Prostate gland (tissue), 2 donors: Measurements from ENCODE around the gene TPST1.

Source experiments
- CTCF ChIP-seq, 4 experiments: fragments of 200-600 bp in 2 of 4; fragments of 450-650 bp in 2 of 4; sonication (generic) in 2 of 4; IDR thresholded peaks; 1 replicate in 3 of 4; 2 replicates in 1 of 4; pipeline ENCODE4 v1.5.1; 2016 to 2019; ENCODE audit warnings: antibody characterized with exemption in 4 of 4, mild to moderate bottlenecking in 2 of 4, moderate library complexity in 2 of 4
- POLR2A ChIP-seq: fragments of 450-650 bp; IDR thresholded peaks from one replicate; pipeline ENCODE4 v1.6.1; 2016; ENCODE audit warnings: antibody characterized with exemption, mild to moderate bottlenecking

DNA sequence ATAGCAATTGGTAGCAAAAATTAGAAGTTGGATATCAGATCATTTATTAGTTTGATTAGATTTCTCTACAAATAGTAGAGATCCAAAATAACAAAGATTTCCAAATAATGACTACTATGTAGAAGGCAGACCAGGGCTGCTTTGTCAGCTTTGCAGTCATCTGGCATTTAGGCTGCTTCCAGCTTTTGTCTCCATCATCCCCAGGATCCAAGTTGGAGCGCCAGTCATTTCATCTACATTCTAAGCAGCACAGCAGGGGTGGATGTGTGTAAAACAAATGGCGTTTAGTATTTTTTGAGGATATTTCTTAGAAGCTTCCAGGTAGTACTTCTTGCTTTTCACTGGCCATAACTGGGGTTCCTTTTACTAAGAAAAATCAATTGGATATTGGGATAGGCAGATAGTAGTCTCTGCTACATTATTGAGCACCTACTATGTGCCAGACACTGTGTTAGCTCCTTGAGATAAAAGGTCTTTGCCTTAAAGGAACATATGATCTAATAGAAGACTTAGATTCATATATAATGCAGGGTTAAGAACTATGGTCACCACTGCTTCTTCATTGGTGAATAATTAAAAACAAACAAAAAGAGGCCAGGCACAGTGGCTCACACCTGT is 41.5 kb downstream of the TPST1 start:
- TF ChIP-seq CTCF (IDR thresholded peaks at IDR 0.05) = no peak
- no peak for TF ChIP-seq POLR2A
